CD4-positive, CD25-positive, alpha-beta regulatory T cell (primary cell): Measurements from ENCODE around the gene OMP. TPM values are rescaled to one million over a fixed set of nuclear protein-coding genes. Genes with fewer than 3 reads are reported as not detected.

Experiments
- ATAC-seq, 2 donors: fragments of 150-1000 bp; cut with Tn5 transposase; one replicate each; pipeline ENCODE4 v1.10.0; 2021; ENCODE audit warnings: low read depth in 2 of 2, moderate number of reproducible peaks in 2 of 2, moderate library complexity in 1 of 2
- DNase-seq, 3 donors: peaks; one replicate each; pipeline versions ENCODE4 v3.0.0 to v3.0.0-alpha.2; 2012 to 2022; ENCODE audit warnings: mixed read lengths in 1 of 3
- H3K27ac ChIP-seq: one replicate; pipeline ENCODE4 v1.7.0; 2013; ENCODE audit warnings: mild to moderate bottlenecking, low read length; ENCODE audit not compliant: insufficient read depth, poor library complexity, severe bottlenecking
- H3K27me3 ChIP-seq: one replicate; pipeline ENCODE4 v1.7.0; 2013; ENCODE audit warnings: low read length; ENCODE audit not compliant: control insufficient read depth, insufficient read depth
- H3K36me3 ChIP-seq: one replicate; pipeline ENCODE4 v1.7.0; 2013; ENCODE audit warnings: mild to moderate bottlenecking, low read length, moderate library complexity; ENCODE audit not compliant: control insufficient read depth, insufficient read depth
- H3K4me1 ChIP-seq: 2 replicates; pipeline ENCODE4 v1.7.0; 2013; ENCODE audit warnings: mild to moderate bottlenecking, low read length; ENCODE audit not compliant: insufficient read depth, control insufficient read depth, poor library complexity, severe bottlenecking
- H3K4me3 ChIP-seq: one replicate; pipeline ENCODE4 v1.7.0; 2013; ENCODE audit warnings: low read depth, mild to moderate bottlenecking, low read length, moderate library complexity
- H3K9me3 ChIP-seq, 2 experiments: 1 replicate in 1 of 2; 2 replicates in 1 of 2; pipeline ENCODE4 v1.7.0; 2013; ENCODE audit warnings: low read length in 2 of 2, mild to moderate bottlenecking in 1 of 2, moderate library complexity in 1 of 2; ENCODE audit not compliant: control insufficient read depth in 2 of 2
- H3K27ac Mint-ChIP-seq, 3 donors: one replicate each; pipeline ENCODE4 v1.8.0; 2020 to 2022; ENCODE audit warnings: mild to moderate bottlenecking in 3 of 3, mixed read lengths in 3 of 3, moderate library complexity in 2 of 3
- H3K27me3 Mint-ChIP-seq: one replicate; pipeline ENCODE4 v1.8.0; 2022; ENCODE audit warnings: mild to moderate bottlenecking, mixed read lengths
- H3K36me3 Mint-ChIP-seq: one replicate; pipeline ENCODE4 v1.8.0; 2020; ENCODE audit warnings: mixed read lengths
- H3K4me1 Mint-ChIP-seq, 4 donors: one replicate each; pipeline ENCODE4 v1.8.0; 2020 to 2022; ENCODE audit warnings: mixed read lengths in 4 of 4, mild to moderate bottlenecking in 1 of 4
- H3K4me3 Mint-ChIP-seq, 4 donors: one replicate each; pipeline ENCODE4 v1.8.0; 2020 to 2022; ENCODE audit warnings: mild to moderate bottlenecking in 4 of 4, mixed read lengths in 4 of 4, moderate library complexity in 3 of 4
- H3K9me3 Mint-ChIP-seq, 7 donors: one replicate each; pipeline ENCODE4 v1.8.0; 2020 to 2022; ENCODE audit warnings: mixed read lengths in 7 of 7, mild to moderate bottlenecking in 3 of 7, moderate library complexity in 2 of 7
- polyA plus RNA-seq, 4 donors: library from polyadenylated mRNA; unstranded; fragments of 300-500 nt; fragmentation: Illumina TruSeq; gene quantifications; one replicate each; pipeline ENCODE4 v1.2.3, GENCODE V29; 2021
- total RNA-seq: library from RNA; stranded (reverse); gene quantifications from one replicate; pipeline ENCODE4 v1.2.3, GENCODE V29; 2022

OMP gene, protein sequence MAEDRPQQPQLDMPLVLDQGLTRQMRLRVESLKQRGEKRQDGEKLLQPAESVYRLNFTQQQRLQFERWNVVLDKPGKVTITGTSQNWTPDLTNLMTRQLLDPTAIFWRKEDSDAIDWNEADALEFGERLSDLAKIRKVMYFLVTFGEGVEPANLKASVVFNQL
- not detected for total RNA-seq
- polyA plus RNA-seq = not detected

DNA sequence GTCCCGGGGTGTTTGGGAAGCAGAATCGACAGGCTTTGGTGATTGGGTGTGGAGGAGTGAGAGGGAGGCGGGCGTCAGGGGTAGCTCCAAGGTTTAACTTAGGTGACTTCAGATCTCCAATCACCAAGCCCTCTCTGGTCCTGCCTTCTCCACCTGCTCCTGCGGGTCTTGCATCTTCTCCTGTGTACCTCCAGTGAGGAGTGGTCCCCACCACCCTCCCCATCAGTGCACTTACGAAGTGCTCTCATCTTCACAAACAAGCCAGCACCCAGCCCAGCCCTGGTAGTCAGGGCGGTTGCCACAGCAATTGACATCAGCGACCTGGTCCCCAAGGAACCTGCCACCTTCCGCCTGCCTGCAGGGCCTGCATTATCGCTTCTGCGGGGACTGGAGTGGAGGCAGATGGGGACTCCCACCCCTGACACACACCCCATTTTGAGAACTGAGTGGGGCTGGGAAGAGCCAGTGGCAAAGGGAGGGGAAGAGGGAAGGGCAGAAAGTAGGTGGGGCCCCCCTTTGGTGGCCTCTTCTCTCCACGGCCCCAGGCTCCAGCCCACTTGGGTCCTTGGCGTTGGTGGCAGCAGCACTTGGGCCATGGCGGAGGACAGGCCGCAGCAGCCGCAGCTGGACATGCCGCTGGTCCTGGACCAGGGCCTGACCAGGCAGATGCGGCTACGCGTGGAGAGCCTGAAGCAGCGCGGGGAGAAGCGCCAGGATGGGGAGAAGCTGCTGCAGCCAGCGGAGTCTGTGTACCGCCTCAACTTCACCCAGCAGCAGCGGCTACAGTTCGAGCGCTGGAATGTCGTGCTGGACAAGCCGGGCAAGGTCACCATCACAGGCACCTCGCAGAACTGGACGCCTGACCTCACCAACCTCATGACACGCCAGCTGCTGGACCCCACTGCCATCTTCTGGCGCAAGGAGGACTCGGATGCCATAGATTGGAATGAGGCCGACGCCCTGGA, at the start of gene OMP:
Gene OMP (plus strand): TSS at position 595 of the 965 bp plus-strand sequence. CDS start 0 bp downstream, at position 595.
- no peak within 1 kb of the TSS for H3K4me3 ChIP-seq
- no peaks in the 10 kb centered on the region for H3K27me3 ChIP-seq
- no peak for ATAC-seq
- no peak within 1 kb of the TSS for H3K4me3 Mint-ChIP-seq
- no peaks in the 10 kb centered on the region for H3K27me3 Mint-ChIP-seq
- H3K9me3 Mint-ChIP-seq = peaks cover 0 to 1% (median 0%) of the 10 kb centered on the region in 7 donors
- no peak for DNase-seq
- no peaks in the 10 kb centered on the region for H3K36me3 Mint-ChIP-seq
- H3K9me3 ChIP-seq = no peaks in the 10 kb centered on the region
- H3K4me1 ChIP-seq = no peaks in the 10 kb centered on the region
- H3K4me1 Mint-ChIP-seq = no peaks in the 10 kb centered on the region
- no peak within 1 kb of the TSS for H3K27ac ChIP-seq
- no peaks in the 10 kb centered on the region for H3K36me3 ChIP-seq
- peak within 1 kb of the TSS in 1 of 3 donors; percentile 63 for H3K27ac Mint-ChIP-seq

DNA sequence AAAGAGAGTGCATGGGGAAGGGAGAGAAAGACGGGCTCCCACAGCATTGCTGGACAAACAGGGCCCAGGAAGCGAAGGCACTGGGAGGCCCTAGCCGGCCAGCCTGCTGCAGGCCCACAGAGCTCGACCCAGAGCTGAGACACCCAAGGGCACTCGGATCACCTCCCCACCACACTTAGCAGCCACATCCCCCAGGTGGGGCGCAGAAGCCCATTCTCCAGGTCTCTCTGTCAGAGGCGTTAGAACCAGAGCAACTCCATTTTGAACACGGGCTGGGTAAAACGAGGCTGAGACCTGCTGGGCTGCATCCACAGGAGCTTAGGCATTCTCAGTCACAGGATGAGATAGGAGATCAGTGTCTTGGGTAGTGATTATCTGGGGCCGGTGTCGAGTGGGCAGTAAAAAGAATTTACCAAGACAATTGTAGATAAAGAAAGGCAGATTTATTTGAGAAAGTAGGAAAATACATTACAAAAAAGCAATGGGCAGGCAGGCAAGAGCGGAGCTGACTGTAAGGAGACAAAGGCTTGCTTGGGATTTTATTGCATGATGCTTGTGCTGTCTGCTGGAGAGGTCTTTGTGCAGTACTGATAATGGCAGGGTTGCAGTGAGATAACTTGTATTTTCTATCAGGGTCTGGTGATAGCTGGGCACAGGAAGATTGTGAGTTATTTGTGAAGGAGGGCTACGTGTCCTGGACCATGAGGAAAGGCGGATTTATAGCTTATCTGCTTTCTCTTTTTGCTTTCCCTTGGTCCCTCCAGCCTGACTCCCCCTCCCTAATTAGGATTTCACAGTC, 49.2 kb upstream of the OMP start:
- no peaks in the 10 kb centered on the region for H3K36me3 Mint-ChIP-seq
- H3K27me3 ChIP-seq = no peaks in the 10 kb centered on the region

DNA sequence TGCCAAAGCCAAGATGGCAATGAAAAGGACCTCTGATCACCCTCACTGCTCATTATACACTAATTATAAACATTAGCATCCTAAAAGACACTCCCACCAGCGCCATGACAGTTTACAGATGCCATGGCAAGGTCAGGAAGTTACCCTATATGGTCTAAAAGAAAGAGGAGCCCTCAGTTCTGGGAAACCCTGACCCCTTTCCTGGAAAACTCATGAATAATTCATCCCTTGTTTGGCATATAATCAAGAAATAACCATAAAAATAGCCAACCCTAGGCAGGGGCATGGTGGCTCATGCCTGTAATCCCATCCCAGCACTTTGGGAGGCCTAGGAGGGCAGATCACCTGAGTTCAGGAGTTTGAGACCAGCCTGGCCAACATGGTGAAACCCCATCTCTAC, 48.6 kb upstream of the OMP start:
- H3K27me3 Mint-ChIP-seq = peaks cover 8% of the 10 kb centered on the region
- DNase-seq = no peak
- no peak overlapping the region for H3K4me3 Mint-ChIP-seq
- ATAC-seq = no peak
- Histone ChIP-seq H3K4me1 (no peaks in the 10 kb centered on the region), H3K9me3 (peaks cover 0 to 14% of the 10 kb centered on the region in 2 experiments), H3K27me3 (no peaks in the 10 kb centered on the region), H3K36me3 (no peaks in the 10 kb centered on the region), H3K4me3 (no peak overlapping the region), H3K27ac (no peak overlapping the region)
- no peaks in the 10 kb centered on the region for H3K36me3 Mint-ChIP-seq
- no peaks in the 10 kb centered on the region for H3K4me1 Mint-ChIP-seq
- H3K9me3 Mint-ChIP-seq = peaks cover 0 to 16% (median 0%) of the 10 kb centered on the region in 7 donors
- H3K27ac Mint-ChIP-seq = no peak overlapping the region

More for the DNA sequence above, 49.2 kb upstream of the OMP start:
- Histone ChIP-seq H3K9me3 (peaks cover 0 to 14% of the 10 kb centered on the region in 2 experiments), H3K4me3 (no peak overlapping the region), H3K27ac (no peak overlapping the region), H3K36me3 (no peaks in the 10 kb centered on the region), H3K4me1 (no peaks in the 10 kb centered on the region)
- H3K27ac Mint-ChIP-seq = no peak overlapping the region
- no peak overlapping the region for H3K4me3 Mint-ChIP-seq
- ATAC-seq (no peak), DNase-seq (no peak)
- H3K27me3 Mint-ChIP-seq = peaks cover 8% of the 10 kb centered on the region
- peaks cover 0 to 15% (median 0%) of the 10 kb centered on the region in 7 donors for H3K9me3 Mint-ChIP-seq
- H3K4me1 Mint-ChIP-seq = no peaks in the 10 kb centered on the region

DNA sequence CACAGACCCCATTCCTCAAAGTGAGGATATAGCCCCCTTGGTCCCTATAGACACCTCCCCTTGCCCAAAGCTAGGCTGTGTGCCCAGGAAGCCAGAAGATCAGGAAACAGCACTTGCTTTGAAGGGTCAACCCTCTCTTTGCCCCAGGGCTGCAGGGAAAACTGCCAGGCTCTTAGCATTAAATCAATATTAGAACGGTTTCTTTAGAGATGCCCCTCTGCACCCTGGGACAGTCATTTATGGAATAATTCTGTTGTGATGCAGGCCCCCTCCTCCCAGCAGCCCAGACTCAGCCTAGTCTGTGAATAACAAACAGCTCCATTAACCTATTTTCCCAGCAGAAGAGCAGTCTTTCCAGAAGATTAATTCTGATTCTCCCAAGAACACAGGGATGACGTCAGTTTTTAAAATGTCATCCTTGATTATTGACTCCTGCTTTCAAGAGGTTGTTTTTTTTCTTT, 47.5 kb upstream of the OMP start:
- DNase-seq = no peak
- Histone ChIP-seq H3K36me3 (no peaks in the 10 kb centered on the region), H3K4me3 (no peak overlapping the region), H3K27ac (no peak overlapping the region), H3K27me3 (no peaks in the 10 kb centered on the region), H3K4me1 (no peaks in the 10 kb centered on the region), H3K9me3 (peaks cover 0 to 14% of the 10 kb centered on the region in 2 experiments)
- Mint-ChIP-seq H3K9me3 (peaks cover 0 to 16% (median 0%) of the 10 kb centered on the region in 7 donors), H3K27me3 (peaks cover 8% of the 10 kb centered on the region), H3K36me3 (no peaks in the 10 kb centered on the region), H3K4me1 (no peaks in the 10 kb centered on the region), H3K27ac (no peak overlapping the region), H3K4me3 (no peak overlapping the region)
- no peak for ATAC-seq

DNA sequence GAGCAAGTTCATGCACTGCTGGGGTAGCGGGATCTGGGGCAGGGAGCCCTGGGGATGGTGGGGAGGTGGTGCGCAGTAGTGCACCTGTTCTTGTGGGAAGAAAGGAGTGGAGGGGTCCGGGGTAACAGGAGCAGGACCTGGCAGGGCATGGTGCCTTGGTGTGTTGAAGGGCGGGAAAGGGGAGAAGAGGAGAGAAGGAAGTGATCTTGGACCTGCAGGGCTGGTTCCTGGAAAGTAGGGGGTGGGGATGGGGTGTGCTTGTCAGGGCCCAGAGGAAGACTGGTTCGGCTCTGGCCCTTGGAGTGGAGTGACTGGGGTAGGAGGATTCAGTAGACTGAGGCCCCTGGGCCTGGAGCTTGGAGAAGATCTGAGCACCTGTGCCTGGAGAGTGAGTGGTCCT, 46.7 kb upstream of the OMP start:
- no peak for ATAC-seq
- Histone ChIP-seq H3K36me3 (no peaks in the 10 kb centered on the region), H3K27ac (no peak overlapping the region), H3K4me1 (no peaks in the 10 kb centered on the region), H3K4me3 (no peak overlapping the region), H3K27me3 (no peaks in the 10 kb centered on the region), H3K9me3 (peaks cover 0 to 14% of the 10 kb centered on the region in 2 experiments)
- H3K9me3 Mint-ChIP-seq = peaks cover 0 to 16% (median 0%) of the 10 kb centered on the region in 7 donors
- no peak overlapping the region for H3K4me3 Mint-ChIP-seq
- no peak overlapping the region for H3K27ac Mint-ChIP-seq
- no peaks in the 10 kb centered on the region for H3K4me1 Mint-ChIP-seq
- peaks cover 8% of the 10 kb centered on the region for H3K27me3 Mint-ChIP-seq
- no peaks in the 10 kb centered on the region for H3K36me3 Mint-ChIP-seq
- DNase-seq = no peak

DNA sequence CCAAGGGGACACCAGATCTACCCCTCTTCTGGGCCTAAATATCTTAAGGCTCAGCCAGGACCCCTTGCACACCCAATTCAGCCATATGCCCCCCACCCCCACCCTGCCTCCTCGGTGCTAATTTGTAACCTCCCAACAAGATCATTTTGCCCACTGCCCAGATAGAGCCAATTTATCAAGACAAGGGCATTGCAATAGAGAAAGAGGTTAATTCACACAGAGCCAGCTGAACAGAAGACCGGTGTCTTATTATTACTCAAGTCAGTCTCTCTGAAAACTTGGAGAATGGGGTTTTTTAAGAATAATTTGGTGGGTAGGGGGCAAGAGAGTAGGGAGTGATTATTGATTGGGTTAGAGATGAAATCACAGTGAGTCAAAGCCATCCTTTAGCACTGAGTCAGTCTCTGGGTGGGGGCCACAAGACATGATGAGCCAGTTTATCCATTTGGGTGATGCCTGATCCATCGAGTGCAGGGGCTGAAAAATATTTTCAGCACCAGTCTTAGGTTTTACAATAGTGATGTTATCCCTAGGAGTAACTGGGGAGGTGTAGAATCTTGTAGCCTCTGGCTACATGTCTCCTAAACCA, 45.7 kb upstream of the OMP start:
- no peak overlapping the region for H3K27ac ChIP-seq
- H3K27me3 Mint-ChIP-seq = peaks cover 8% of the 10 kb centered on the region
- DNase-seq (no peak), ATAC-seq (no peak)
- peaks cover 0 to 16% (median 0%) of the 10 kb centered on the region in 7 donors for H3K9me3 Mint-ChIP-seq
- no peaks in the 10 kb centered on the region for H3K4me1 Mint-ChIP-seq
- no peak overlapping the region for H3K4me3 Mint-ChIP-seq
- H3K4me3 ChIP-seq = no peak overlapping the region
- peaks cover 0 to 14% of the 10 kb centered on the region in 2 experiments for H3K9me3 ChIP-seq
- no peaks in the 10 kb centered on the region for H3K36me3 Mint-ChIP-seq
- no peaks in the 10 kb centered on the region for H3K36me3 ChIP-seq
- no peaks in the 10 kb centered on the region for H3K27me3 ChIP-seq
- no peaks in the 10 kb centered on the region for H3K4me1 ChIP-seq
- H3K27ac Mint-ChIP-seq = no peak overlapping the region

DNA sequence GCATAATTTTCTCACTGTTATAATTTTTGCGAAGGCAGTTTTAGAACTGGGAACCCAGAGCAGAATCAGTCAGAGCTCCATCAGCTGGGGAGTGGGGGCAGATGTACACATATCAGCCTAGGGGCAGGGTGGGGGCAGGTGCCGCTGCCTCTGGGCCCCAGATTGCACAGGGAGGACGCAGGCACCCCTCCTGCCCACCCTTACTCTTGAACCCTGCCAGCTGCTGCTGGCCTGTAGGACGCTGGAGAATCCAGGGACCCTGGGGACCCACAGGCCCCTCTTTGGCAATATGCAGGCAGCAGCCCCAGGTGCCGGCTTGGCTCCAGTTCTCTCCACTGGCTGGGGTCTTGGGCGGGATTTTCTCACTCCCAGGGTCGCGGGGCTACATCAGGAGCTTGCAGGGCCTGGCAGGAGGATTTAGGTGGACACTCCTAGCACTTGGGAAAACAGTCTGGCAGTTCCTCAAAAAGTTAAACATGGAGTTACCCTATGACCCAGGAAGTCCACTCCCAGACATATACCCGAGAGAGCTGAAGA, 44.6 kb upstream of the OMP start:
- Histone ChIP-seq H3K4me1 (no peaks in the 10 kb centered on the region), H3K27me3 (no peaks in the 10 kb centered on the region), H3K36me3 (no peaks in the 10 kb centered on the region), H3K4me3 (no peak overlapping the region), H3K27ac (no peak overlapping the region), H3K9me3 (peaks cover 0 to 14% of the 10 kb centered on the region in 2 experiments)
- no peaks in the 10 kb centered on the region for H3K36me3 Mint-ChIP-seq
- ATAC-seq (no peak), DNase-seq (no peak)
- H3K4me1 Mint-ChIP-seq = no peaks in the 10 kb centered on the region
- no peak overlapping the region for H3K27ac Mint-ChIP-seq
- no peak overlapping the region for H3K4me3 Mint-ChIP-seq
- H3K27me3 Mint-ChIP-seq = peaks cover 6% of the 10 kb centered on the region
- peaks cover 0 to 16% (median 0%) of the 10 kb centered on the region in 7 donors for H3K9me3 Mint-ChIP-seq
